H1 (cell line): ENCODE measurements around the gene VENTX. TPM values are rescaled to one million over a fixed set of nuclear protein-coding genes. Genes with fewer than 3 reads are reported as not detected.

ENCODE experiments used
- KDM5A ChIP-seq: fragments of 200-600 bp; IDR thresholded peaks from 2 replicates; pipeline ENCODE4 v1.7.1; 2012; ENCODE audit warnings: mild to moderate bottlenecking, low read length, inconsistent platforms, mixed read lengths
- SP2 ChIP-seq: IDR thresholded peaks from 2 replicates; pipeline ENCODE4 v1.6.1; 2012; ENCODE audit warnings: mild to moderate bottlenecking, low read length, inconsistent platforms
- polyA plus RNA-seq, 7 experiments: library from polyadenylated mRNA; depleted of rRNA in 3 of 7; stranded (reverse) in 5 of 7; unstranded in 2 of 7; fragments of >200 nt in 5 of 7; fragments of 200-250 nt in 2 of 7; gene quantifications; 1 replicate in 5 of 7; 2 replicates in 1 of 7; 4 replicates in 1 of 7; pipeline versions ENCODE4 v1.2.1 to v1.2.3, GENCODE V29; 2011 to 2013; ENCODE audit warnings: missing spikeins in 2 of 7, mixed read lengths in 2 of 7
- total RNA-seq: library from RNA; stranded (reverse); fragmentation: NEBNext Ultra II Directional; extraction: Animal tissue kit (Norgen Biotek cat#: 25700); gene quantifications from 2 replicates; pipeline ENCODE4 v1.2.1, GENCODE V29; 2021

The VENTX gene
- total and polyA plus RNA-seq, 2 of the 8 experiments (the other 6 are each of a cell fraction or from before 2014, with no cell fraction given) = 5.6 TPM

DNA sequence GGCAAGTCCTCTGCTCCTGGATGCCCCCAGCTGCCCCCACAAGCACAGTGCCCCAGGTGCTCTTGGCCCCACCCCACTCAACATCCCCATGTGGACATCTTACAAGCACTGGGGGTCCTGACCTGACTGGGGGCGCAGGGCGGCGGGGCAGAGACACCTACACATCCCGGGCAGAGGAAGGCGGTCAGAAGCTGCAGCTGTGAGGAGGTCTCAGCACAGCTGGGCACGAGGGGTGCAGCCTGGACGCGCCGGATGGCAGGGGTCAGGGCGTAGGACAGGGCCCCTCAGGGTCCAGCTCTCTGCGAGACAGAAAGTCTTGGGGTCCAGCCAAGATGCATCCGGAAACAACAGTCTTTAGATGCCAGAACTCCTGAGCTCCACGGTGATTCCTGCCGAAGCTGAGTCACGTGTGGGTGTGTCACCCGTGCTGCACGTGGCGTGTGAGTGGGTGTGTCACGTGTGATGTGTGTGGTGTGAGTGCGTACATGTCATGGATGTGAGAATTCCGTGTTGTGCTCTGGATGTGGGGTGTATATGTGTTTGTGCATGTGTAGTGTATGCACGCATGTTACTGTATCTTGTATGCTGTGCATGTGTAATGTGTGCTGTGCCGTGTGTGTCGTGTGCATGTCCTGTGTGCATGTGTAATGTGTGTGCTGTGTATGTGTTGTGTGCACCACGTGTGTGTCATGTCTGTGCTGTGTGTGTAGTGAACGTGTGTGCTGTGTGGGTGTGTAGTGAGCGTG lies 5.1 kb downstream of the VENTX start (continued):
- TF ChIP-seq SP2 = no peak
- no peak for TF ChIP-seq KDM5A
